Heart left ventricle (tissue), 13 donors: ENCODE results near the gene GALR3.

ENCODE experiments used
- POLR2A ChIP-seq, 2 donors: fragments of 450-650 bp; IDR thresholded peaks; one replicate each; pipeline ENCODE4 v1.6.1; 2017; ENCODE audit warnings: antibody characterized with exemption in 2 of 2, mild to moderate bottlenecking in 2 of 2, moderate library complexity in 2 of 2
- TF ChIP-seq, protein P1 (sequence below), 12 donors: fragments of 200-600 bp; sonication (generic) in 4 of 12; IDR thresholded peaks; one replicate each; pipeline versions ENCODE4 v1.5.0 to v1.8.0; 2018 to 2022; ENCODE audit warnings: antibody characterized with exemption in 12 of 12, mild to moderate bottlenecking in 5 of 12
- donor health status: ischemic (EF 13 %, LVEDD 7.1; RV severe dilation, severe dysfunction).
- donor health status: DM: no; HTN: yes; CAD: no.
- donor health status: DM: no; HTN: no; CAD: no.
- donor health status: ischemic (EF 25% LVEDD 6.9; RV normal size, moderate dysfunction).
- donor health status: ischemic (EF 25% LVEDD 5.7; RV mildly dilated, moderate dysfunction).
- donor health status: ischemic (EF 35%, LVEDD 5.7; RV mildly dilated, moderate dysfunction).
- donor health status: nonischemic (EF 11% LVEDD 7.7; RV severe dilation, severe dysfunction).
- donor health status: DM: yes; HTN: yes; CAD: no.
- donor health status: PGD.
- donor health status: ischemic (EF 29% LVEDD 5.4; RV normal size, mild dysfunction).
- donor health status: nonischemic (EF 23%, LVEDD 6.1; RV moderate dilation, normal function).

DNA sequence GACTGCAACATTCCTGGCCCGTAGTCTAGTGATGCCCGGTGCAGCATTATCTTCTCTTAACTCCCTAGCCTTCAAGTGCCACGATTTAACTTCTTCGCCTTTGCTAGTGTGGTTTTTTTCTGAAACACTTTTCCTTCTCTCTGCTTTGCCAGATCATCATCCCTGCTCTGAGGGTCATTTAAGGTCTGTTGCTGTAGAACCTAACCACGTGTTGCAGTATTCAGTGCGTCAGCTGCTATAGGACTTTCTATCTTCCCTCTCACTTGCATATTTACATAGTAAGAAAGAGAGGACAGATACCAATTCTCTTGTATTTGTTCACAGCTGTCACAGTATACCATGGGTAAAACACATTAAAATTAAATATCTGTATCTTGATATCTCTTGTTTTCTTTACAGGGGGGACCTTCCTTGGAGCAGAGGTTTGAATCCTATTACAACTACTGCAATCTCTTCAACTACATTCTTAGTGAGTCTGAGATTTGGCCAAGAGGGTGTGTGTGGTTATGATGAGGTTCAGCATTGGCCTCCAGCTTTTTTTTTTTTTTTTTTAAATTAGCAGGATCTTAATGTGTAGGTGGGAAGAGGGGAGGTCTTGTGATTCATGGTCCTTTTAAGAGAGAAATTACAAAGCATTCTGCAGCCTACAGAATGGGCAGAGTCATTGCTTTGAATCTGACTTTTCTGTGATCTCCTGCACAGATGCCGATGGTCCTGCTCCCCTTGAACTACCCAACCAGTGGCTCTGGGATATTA, 39.6 kb downstream of the GALR3 start:
- TF ChIP-seq, protein P1, sequence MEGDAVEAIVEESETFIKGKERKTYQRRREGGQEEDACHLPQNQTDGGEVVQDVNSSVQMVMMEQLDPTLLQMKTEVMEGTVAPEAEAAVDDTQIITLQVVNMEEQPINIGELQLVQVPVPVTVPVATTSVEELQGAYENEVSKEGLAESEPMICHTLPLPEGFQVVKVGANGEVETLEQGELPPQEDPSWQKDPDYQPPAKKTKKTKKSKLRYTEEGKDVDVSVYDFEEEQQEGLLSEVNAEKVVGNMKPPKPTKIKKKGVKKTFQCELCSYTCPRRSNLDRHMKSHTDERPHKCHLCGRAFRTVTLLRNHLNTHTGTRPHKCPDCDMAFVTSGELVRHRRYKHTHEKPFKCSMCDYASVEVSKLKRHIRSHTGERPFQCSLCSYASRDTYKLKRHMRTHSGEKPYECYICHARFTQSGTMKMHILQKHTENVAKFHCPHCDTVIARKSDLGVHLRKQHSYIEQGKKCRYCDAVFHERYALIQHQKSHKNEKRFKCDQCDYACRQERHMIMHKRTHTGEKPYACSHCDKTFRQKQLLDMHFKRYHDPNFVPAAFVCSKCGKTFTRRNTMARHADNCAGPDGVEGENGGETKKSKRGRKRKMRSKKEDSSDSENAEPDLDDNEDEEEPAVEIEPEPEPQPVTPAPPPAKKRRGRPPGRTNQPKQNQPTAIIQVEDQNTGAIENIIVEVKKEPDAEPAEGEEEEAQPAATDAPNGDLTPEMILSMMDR (IDR thresholded peaks at IDR 0.05): no peak
- TF ChIP-seq POLR2A (IDR thresholded peaks at IDR 0.05): no peak
